Cerebellar nuclear complex (tissue), 1 donor: Measurements from ENCODE around the gene ACAT1.
"Not testable (repeated sequence)": the region's sequence is repeated elsewhere in the genome, so short reads cannot be mapped to it uniquely, and the experiment has no call there.

Experiments used
- DNase-seq, 2 experiments: peaks; one replicate each; lab custom pipeline; 2025; lab: John Stamatoyannopoulos, UW

ACAT1 gene

DNA sequence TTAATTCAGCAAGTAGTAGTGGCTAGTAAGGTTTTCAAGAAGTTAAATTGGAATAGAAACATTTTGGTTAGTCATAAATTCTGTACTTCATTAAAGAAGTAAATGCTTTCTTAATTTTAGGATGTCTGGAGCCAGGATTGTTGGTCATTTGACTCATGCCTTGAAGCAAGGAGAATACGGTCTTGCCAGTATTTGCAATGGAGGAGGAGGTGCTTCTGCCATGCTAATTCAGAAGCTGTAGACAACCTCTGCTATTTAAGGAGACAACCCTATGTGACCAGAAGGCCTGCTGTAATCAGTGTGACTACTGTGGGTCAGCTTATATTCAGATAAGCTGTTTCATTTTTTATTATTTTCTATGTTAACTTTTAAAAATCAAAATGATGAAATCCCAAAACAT is 25.8 kb downstream of the ACAT1 start:
- no peak for DNase-seq

DNA sequence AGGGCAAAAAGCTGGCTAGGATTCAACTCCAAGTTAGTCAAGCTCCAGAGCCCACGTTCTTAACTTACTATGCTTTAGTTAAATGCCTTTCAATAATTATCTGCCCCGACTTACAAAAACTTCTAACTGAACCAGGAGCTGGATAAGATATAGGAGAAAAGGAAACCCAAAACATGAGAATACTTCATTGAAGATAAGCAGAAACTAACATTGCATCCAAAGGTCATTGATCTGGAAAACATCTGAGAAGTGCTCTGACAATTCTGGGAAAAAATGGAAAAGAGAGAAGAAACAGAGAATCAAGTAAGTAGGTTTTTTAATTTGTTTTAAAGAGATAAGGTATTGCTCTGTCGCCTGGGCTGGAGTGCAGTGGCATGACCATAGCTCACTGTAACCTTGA is 27.2 kb downstream of the ACAT1 start:
- DNase-seq: no peak

DNA sequence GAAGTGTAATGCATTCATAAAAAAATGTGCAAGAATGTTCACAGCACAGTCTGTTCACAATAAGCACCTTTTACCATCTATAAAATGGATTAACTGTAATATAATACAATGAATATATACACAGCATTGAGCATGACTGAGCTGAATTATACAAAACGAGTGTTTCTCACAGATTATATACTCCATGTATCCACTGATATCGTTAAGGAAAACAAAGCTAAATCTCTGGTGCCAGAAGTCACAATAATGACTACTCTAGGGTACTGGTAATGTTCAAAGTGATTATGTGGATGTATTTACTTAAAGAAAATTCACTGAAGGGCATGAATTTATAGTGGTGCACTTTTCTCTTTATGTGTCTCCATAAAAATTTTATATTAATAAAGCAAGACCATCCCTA is 33.2 kb downstream of the ACAT1 start:
- DNase-seq: no peak

DNA sequence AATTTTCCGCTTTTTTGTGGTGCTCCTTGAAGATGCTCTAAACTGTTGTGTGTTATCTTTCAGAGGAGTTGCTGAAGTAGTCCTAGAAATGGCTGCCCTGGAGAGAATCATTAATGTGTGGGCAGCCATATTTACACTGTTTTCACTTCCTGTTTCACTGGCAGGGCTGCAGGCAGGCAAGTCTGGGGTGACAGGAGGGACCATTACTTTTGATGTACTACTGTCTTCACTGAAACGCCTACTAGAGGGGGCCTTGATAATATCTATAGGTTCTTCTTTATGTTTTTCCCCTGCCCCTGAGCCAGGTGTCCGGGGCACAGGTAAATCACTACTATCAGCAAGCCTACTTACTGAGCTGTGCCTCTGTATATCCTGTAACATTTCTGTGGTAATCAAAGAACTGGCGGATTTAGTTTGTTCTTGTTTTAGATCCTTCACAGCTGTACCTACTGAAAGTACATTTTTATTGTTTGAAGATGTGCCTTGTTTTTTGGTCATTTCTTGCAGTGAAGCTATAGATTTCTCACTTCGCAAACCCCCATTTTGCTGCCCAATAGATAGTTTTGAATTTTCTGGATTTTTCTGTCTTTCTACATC is 39.7 kb downstream of the ACAT1 start:
- DNase-seq: no peak

GRCh38 chr11:108162878-108163277 is 41.5 kb downstream of the ACAT1 start:
- not testable (repeated sequence) for DNase-seq

- DNase-seq: no peak
Observed at GRCh38 chr11:108167624-108168023, 46.3 kb downstream of the ACAT1 start.

DNA sequence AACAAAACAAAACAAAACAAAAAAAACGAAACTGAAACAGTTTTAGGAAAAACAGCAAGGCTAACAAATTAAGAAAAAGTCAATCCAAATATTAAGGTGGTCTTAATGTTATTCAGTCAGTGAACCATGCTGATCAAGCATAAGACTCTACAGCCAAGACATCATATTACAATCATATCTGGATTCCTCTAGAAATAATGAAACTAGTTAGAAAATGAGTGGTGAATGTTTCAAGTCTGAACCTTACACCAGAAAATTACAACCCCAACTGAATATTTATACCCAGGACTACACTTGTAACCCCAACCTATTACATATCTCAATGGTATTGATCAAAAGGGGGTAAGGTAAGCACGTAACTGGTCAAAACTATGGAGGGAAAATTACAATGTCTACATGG is 48.8 kb downstream of the ACAT1 start:
- no peak for DNase-seq

GRCh38 chr11:108177570-108177969 is 56.2 kb downstream of the ACAT1 start:
- DNase-seq: no peak

GRCh38 chr11:108193725-108194124 is 72.4 kb downstream of the ACAT1 start:
- no peak for DNase-seq

- DNase-seq: no peak
Observed at GRCh38 chr11:108196901-108197300, 75.5 kb downstream of the ACAT1 start.
